Measurements from ENCODE around the gene PRSS53. TPM values are rescaled to one million over a fixed set of nuclear protein-coding genes. Genes with fewer than 3 reads are reported as not detected.
"Not testable (repeated sequence)": the region's sequence is repeated elsewhere in the genome, so short reads cannot be mapped to it uniquely, and the experiment has no call there.

The PRSS53 gene
- total RNA-seq, 1 experiment from 2014 or later: 7.0 TPM

DNA sequence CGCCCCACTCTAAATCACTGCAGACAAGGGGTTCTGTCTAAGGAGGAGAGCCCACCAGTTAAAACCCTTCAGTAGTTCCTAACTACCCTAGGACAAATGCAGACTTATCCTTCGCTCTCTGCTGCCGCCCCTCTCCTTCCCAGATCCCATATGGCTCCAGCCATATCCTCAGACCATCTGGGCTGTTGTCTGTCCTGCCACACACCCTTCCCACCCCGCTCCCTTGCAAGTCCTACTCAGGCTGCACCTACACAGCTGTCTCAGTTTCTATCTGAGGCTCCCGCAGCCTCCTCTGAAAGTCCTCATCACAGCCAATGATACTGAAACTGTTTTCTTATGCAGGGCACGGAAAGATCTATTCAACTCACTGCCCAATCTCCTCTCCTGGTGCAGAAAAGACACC is 18.7 kb upstream of the PRSS53 start:
- DNase-seq: no peak
- intact Hi-C loops (cut with micrococcal nuclease; ENCODE audit: unreplicated experiment): loop anchor here (5.0 kb wide), 1 partner anchor 40 kb away; no protein-coding TSS in a partner anchor
- no peaks in the 10 kb centered on the region for H3K27me3 Mint-ChIP-seq (ENCODE audit: unreplicated experiment)
- CTCF ChIA-PET: no interaction called here
- H3K27ac Mint-ChIP-seq (ENCODE audit: unreplicated experiment): no peak overlapping the region
- H3K36me3 Mint-ChIP-seq (ENCODE audit: insufficient read depth, unreplicated experiment): peaks cover 35% of the 10 kb centered on the region
- peaks cover 27% of the 10 kb centered on the region for H3K4me1 Mint-ChIP-seq (ENCODE audit: low read depth, unreplicated experiment)
- no peaks in the 10 kb centered on the region for H3K9me3 Mint-ChIP-seq (ENCODE audit: low read depth, unreplicated experiment)
- TF ChIP-seq, protein P1, sequence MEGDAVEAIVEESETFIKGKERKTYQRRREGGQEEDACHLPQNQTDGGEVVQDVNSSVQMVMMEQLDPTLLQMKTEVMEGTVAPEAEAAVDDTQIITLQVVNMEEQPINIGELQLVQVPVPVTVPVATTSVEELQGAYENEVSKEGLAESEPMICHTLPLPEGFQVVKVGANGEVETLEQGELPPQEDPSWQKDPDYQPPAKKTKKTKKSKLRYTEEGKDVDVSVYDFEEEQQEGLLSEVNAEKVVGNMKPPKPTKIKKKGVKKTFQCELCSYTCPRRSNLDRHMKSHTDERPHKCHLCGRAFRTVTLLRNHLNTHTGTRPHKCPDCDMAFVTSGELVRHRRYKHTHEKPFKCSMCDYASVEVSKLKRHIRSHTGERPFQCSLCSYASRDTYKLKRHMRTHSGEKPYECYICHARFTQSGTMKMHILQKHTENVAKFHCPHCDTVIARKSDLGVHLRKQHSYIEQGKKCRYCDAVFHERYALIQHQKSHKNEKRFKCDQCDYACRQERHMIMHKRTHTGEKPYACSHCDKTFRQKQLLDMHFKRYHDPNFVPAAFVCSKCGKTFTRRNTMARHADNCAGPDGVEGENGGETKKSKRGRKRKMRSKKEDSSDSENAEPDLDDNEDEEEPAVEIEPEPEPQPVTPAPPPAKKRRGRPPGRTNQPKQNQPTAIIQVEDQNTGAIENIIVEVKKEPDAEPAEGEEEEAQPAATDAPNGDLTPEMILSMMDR (IDR thresholded peaks at IDR 0.05; ENCODE audit: unreplicated experiment): no peak
- BruUV-seq (replicated peaks): no TSS peak
- H3K4me3 Mint-ChIP-seq (ENCODE audit: low read depth, unreplicated experiment): peak overlapping the region; percentile 64

DNA sequence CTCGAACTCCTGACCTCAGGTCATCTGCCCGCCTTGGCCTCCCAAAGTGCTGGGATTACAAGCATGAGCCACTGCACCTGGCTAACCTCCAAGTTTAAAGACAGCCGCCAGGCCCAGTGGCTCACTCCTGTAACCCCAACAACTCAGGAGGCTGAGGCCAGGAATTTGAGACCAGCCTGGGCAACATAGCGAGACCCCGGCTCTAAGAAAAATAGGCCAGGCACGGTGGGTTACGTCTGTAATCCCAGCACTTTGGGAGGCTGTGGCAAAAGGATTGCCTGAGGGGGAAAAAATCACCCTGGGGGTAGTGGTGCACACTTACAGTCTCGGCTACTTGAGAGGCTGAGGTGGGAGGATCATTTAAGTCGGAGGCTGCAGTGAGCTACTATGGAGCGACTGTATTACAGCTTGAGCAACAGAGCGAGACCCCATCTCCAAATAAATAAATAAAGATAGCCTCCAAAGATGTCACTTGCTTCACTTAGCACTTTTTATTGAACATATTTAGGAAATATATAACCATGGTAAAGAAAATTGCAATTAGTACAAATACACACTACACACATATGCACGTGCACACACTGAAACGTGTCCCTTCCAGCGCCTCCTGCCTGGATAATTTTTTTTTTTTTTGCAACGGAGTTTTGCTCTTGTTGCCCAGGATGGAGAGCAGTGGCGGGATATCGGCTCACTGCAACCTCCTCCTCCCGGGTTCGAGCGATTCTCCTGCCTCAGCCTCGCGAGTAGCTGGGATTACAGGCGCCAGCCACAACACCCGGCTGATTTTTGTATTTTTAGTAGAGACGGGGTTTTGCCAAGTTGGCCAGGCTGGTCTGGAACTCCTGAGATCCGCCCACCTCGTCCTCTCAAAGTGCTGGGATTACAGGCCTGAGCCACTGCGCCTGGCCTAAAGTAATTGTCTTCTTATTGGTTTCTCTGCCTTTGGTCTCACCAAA is 18.0 kb upstream of the PRSS53 start:
- H3K36me3 Mint-ChIP-seq (ENCODE audit: insufficient read depth, unreplicated experiment): peaks cover 30% of the 10 kb centered on the region
- peaks cover 23% of the 10 kb centered on the region for H3K4me1 Mint-ChIP-seq (ENCODE audit: low read depth, unreplicated experiment)
- no peaks in the 10 kb centered on the region for H3K27me3 Mint-ChIP-seq (ENCODE audit: unreplicated experiment)
- no TSS peak for BruUV-seq (replicated peaks)
- no peaks in the 10 kb centered on the region for H3K9me3 Mint-ChIP-seq (ENCODE audit: low read depth, unreplicated experiment)
- intact Hi-C loops (cut with micrococcal nuclease; ENCODE audit: unreplicated experiment): loop anchor here (5.0 kb wide), 1 partner anchor 41 kb away; no protein-coding TSS in a partner anchor
- CTCF ChIA-PET: interaction anchor here (0.7 kb wide), 1 partner anchor 16 kb away, joined by 3 read pairs; no protein-coding TSS in a partner anchor
- TF ChIP-seq, protein P1 (IDR thresholded peaks at IDR 0.05; ENCODE audit: unreplicated experiment): no peak
- peak overlapping the region; percentile 64 for H3K4me3 Mint-ChIP-seq (ENCODE audit: low read depth, unreplicated experiment)
- no peak overlapping the region for H3K27ac Mint-ChIP-seq (ENCODE audit: unreplicated experiment)
- DNase-seq: no peak

DNA sequence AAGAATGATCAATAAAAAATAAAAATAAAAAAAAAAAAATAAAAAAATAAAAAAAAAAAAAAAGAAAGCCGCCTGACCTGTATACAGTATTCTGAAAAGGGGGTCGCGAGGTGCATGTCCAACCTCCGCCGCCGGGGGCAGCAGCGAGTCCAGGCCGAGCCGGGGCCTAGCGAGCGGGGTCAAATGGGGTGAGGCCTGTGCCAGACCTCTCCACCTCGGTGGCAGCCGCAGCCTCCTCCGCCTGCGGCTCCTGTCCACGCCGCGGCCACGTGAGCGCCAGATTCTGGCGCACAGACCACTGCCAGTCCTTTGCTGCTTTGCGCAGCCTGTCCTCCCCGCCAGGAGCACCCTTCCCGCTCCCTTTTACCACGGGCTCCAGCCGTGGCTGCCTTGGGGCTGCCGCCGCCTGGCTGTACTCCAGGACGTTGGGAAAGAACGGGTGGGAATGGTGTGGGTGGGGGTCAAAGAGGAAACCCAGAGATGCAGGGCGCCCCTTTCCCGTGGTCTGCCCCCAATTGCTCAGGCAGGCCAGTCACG is 17.0 kb upstream of the PRSS53 start:
- DNase-seq: peak; percentile 89
- BruUV-seq (replicated peaks): no TSS peak
- Mint-ChIP-seq H3K27me3 (ENCODE audit: unreplicated experiment) (no peaks in the 10 kb centered on the region), H3K4me1 (ENCODE audit: low read depth, unreplicated experiment) (peaks cover 23% of the 10 kb centered on the region), H3K36me3 (ENCODE audit: insufficient read depth, unreplicated experiment) (peaks cover 30% of the 10 kb centered on the region), H3K27ac (ENCODE audit: unreplicated experiment) (no peak overlapping the region), H3K4me3 (ENCODE audit: low read depth, unreplicated experiment) (peak overlapping the region; percentile 34), H3K9me3 (ENCODE audit: low read depth, unreplicated experiment) (no peaks in the 10 kb centered on the region)
- intact Hi-C loops (cut with micrococcal nuclease; ENCODE audit: unreplicated experiment): loop anchor here (5.0 kb wide), 1 partner anchor 42 kb away; no protein-coding TSS in a partner anchor
- TF ChIP-seq, protein P1 (IDR thresholded peaks at IDR 0.05; ENCODE audit: unreplicated experiment): peak; percentile 92
- CTCF ChIA-PET: no interaction called here

DNA sequence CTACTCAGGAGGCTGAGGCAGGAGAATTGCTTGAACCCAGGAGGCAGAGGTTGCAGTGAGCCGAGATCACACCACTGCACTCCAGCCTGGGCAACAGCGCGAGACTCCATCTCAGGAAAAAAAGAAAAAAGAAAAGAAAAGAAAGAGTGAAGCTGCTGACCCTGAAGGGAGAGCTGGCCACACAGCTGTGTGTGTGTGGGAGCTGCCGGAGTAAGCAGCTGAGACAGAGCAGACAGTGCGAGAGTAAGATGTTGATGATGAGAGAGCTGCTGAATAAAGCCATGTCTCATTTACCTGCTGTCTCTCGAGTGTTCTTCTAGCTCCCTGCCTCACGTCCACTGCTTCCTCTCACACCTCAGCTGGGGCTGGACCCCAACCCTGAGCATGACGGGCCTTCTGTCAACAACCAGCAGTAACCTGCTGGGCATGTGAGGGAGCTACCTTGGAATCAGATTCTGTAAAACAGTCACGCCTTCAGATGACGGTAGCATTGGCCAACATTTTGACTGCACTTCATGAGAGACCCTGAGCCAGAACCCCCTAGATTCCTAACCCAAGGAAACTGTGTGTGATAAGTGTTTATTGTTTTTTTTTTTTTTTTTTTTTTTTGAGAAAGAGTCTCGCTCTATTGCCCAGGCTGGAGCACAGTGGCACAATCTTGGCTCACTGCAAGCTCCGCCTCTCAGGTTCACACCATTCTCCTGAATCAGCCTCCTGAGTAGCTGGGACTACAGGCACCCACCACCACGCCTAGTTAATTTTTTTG is 12.3 kb upstream of the PRSS53 start:
- H3K27ac Mint-ChIP-seq (ENCODE audit: unreplicated experiment); H3K4me1 Mint-ChIP-seq (ENCODE audit: low read depth, unreplicated experiment); H3K36me3 Mint-ChIP-seq (ENCODE audit: insufficient read depth, unreplicated experiment); H3K9me3 Mint-ChIP-seq (ENCODE audit: low read depth, unreplicated experiment); BruUV-seq (replicated peaks); intact Hi-C loops (cut with micrococcal nuclease; ENCODE audit: unreplicated experiment); H3K27me3 Mint-ChIP-seq (ENCODE audit: unreplicated experiment); DNase-seq; H3K4me3 Mint-ChIP-seq (ENCODE audit: low read depth, unreplicated experiment): not testable (repeated sequence)
- CTCF ChIA-PET: interaction anchor here (0.7 to 2.1 kb wide), 4 partner anchors 9 to 16 kb away, joined by 3 to 15 read pairs (median 6); partner anchors contain the start of gene KAT8

Data from Calu3 (cell line).